K562 treated with DMSO at 1 percent for 4 hours (cell line): Measurements from ENCODE around the gene VAPB. TPM values are rescaled to one million over a fixed set of nuclear protein-coding genes. Genes with fewer than 3 reads are reported as not detected.

ENCODE experiments used
- total RNA-seq: library from RNA; unstranded; fragments of 300-600 nt; gene quantifications from 2 replicates; pipeline ENCODE4 v1.2.3, GENCODE V29; 2022; ENCODE audit not compliant: insufficient read depth

Gene VAPB, protein sequence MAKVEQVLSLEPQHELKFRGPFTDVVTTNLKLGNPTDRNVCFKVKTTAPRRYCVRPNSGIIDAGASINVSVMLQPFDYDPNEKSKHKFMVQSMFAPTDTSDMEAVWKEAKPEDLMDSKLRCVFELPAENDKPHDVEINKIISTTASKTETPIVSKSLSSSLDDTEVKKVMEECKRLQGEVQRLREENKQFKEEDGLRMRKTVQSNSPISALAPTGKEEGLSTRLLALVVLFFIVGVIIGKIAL
- total RNA-seq: 27.4 and 32.8 TPM in 2 replicates

GRCh38 chr20:58388882-58389323 is at the start of gene VAPB:
VAPB (plus strand) TSS chr20:58389229; CDS start chr20:58389460, 231 bp downstream.

Other genes starting within 250 kb of the VAPB start
- not detected in 2 replicates for gene ANKRD60, start 160.6 kb upstream of the VAPB start, total RNA-seq
- gene RAB22A, start 79.5 kb upstream of the VAPB start, total RNA-seq: 5.2 and 6.5 TPM in 2 replicates
- gene APCDD1L, start 126.2 kb downstream of the VAPB start, total RNA-seq: not detected in 2 replicates